Stomach (tissue), 4 donors: ENCODE data around the gene CMIP.

ENCODE experiments used
- EP300 ChIP-seq: sonication (generic); formaldehyde crosslinking; IDR thresholded peaks from one replicate; pipeline ENCODE4 v1.6.1; 2017; ENCODE audit warnings: antibody characterized with exemption
- POLR2A ChIP-seq, 4 donors: fragments of 450-650 bp; IDR thresholded peaks; one replicate each; pipeline ENCODE4 v1.6.1; 2016; ENCODE audit warnings: antibody characterized with exemption in 4 of 4, control low read depth in 2 of 4, mild to moderate bottlenecking in 1 of 4, moderate library complexity in 1 of 4
- POLR2AphosphoS5 ChIP-seq, 3 donors: sonication (generic); formaldehyde crosslinking; IDR thresholded peaks; one replicate each; pipeline ENCODE4 v1.6.1; 2016; ENCODE audit warnings: antibody characterized with exemption in 3 of 3
- TF ChIP-seq, protein P1 (sequence below), 7 experiments: fragments of 450-650 bp in 4 of 7; fragments of 200-600 bp in 3 of 7; sonication (generic) in 3 of 7; IDR thresholded peaks; one replicate each; pipeline ENCODE4 v1.5.1; 2016 to 2019; ENCODE audit warnings: antibody characterized with exemption in 7 of 7, control low read depth in 2 of 7, mild to moderate bottlenecking in 1 of 7

DNA sequence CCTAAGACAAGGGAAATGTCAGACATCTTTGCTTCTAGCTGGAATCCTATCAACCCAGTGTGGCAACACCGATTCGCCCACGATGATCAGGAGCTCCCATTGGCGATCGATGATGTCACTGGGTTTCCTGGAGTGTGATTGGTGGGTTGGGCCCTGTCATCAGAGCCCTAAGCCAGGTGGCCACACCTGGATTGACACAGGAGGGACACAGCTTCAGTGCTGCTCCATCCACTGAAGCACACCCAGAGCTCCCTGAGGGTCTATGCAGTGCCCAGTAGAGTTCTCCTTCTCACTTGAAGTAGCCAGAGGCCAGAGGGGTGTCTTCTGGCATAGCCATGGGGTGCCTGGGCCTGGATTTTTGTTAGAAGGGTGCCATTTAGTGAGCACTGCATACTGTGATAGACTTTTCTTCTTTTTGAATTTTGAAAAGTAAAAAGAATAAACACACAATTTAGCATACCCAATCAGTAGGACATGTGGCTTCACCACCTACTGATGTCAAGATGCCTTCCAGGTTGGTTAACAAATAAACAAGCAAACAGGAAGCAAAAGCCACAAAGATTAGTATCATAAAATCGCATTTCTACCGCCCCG is 77.6 kb downstream of the CMIP start:
- TF ChIP-seq, protein P1, sequence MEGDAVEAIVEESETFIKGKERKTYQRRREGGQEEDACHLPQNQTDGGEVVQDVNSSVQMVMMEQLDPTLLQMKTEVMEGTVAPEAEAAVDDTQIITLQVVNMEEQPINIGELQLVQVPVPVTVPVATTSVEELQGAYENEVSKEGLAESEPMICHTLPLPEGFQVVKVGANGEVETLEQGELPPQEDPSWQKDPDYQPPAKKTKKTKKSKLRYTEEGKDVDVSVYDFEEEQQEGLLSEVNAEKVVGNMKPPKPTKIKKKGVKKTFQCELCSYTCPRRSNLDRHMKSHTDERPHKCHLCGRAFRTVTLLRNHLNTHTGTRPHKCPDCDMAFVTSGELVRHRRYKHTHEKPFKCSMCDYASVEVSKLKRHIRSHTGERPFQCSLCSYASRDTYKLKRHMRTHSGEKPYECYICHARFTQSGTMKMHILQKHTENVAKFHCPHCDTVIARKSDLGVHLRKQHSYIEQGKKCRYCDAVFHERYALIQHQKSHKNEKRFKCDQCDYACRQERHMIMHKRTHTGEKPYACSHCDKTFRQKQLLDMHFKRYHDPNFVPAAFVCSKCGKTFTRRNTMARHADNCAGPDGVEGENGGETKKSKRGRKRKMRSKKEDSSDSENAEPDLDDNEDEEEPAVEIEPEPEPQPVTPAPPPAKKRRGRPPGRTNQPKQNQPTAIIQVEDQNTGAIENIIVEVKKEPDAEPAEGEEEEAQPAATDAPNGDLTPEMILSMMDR (IDR thresholded peaks at IDR 0.05), result no peak
- TF ChIP-seq POLR2AphosphoS5 (IDR thresholded peaks at IDR 0.05), result no peak
- no peak for TF ChIP-seq EP300
- no peak for TF ChIP-seq POLR2A (IDR thresholded peaks at IDR 0.05)
